Ishikawa (cell line): ENCODE measurements around the gene SINHCAF.

ENCODE experiments used
- CEBPB ChIP-seq: IDR thresholded peaks from 2 replicates; pipeline ENCODE4 v1.6.1; 2012
- CREB1 ChIP-seq: IDR thresholded peaks from 2 replicates; pipeline ENCODE4 v1.6.1; 2012; ENCODE audit warnings: low read depth
- EGR1 ChIP-seq: IDR thresholded peaks from 2 replicates; pipeline ENCODE4 v1.6.1; 2012
- EP300 ChIP-seq: IDR thresholded peaks from 2 replicates; pipeline ENCODE4 v1.6.1; 2012; ENCODE audit warnings: borderline replicate concordance
- FOXM1 ChIP-seq: IDR thresholded peaks from 2 replicates; pipeline ENCODE4 v1.6.1; 2012; ENCODE audit warnings: low read depth, borderline replicate concordance
- NFIC ChIP-seq: IDR thresholded peaks from 2 replicates; pipeline ENCODE4 v1.6.1; 2012
- RAD21 ChIP-seq: IDR thresholded peaks from 2 replicates; pipeline ENCODE4 v1.6.1; 2012; ENCODE audit warnings: low read depth
- TAF1 ChIP-seq: IDR thresholded peaks from 2 replicates; pipeline ENCODE4 v1.6.1; 2012; ENCODE audit warnings: low read depth, mild to moderate bottlenecking
- TCF12 ChIP-seq: IDR thresholded peaks from 2 replicates; pipeline ENCODE4 v1.6.1; 2012; ENCODE audit warnings: low read depth
- TEAD4 ChIP-seq: IDR thresholded peaks from 2 replicates; pipeline ENCODE4 v1.6.1; 2012
- YY1 ChIP-seq: IDR thresholded peaks from 2 replicates; pipeline ENCODE4 v1.6.1; 2012; ENCODE audit warnings: low read depth
- ZBTB7A ChIP-seq: IDR thresholded peaks from 2 replicates; pipeline ENCODE4 v1.6.1; 2012; ENCODE audit warnings: low read depth
- TF ChIP-seq, protein P1 (sequence below): IDR thresholded peaks from 2 replicates; pipeline ENCODE4 v1.6.1; 2012; ENCODE audit warnings: low read depth, mild to moderate bottlenecking
- TF ChIP-seq, protein P2 (sequence below): IDR thresholded peaks from 2 replicates; pipeline ENCODE4 v1.6.1; 2012
- TF ChIP-seq, protein P3 (sequence below): IDR thresholded peaks from 2 replicates; pipeline ENCODE4 v1.6.1; 2012

The SINHCAF gene

GRCh38 chr12:31368666-31369361 lies 42.9 kb upstream of the SINHCAF start:
- no peak for TF ChIP-seq TCF12
- TF ChIP-seq, protein P1, sequence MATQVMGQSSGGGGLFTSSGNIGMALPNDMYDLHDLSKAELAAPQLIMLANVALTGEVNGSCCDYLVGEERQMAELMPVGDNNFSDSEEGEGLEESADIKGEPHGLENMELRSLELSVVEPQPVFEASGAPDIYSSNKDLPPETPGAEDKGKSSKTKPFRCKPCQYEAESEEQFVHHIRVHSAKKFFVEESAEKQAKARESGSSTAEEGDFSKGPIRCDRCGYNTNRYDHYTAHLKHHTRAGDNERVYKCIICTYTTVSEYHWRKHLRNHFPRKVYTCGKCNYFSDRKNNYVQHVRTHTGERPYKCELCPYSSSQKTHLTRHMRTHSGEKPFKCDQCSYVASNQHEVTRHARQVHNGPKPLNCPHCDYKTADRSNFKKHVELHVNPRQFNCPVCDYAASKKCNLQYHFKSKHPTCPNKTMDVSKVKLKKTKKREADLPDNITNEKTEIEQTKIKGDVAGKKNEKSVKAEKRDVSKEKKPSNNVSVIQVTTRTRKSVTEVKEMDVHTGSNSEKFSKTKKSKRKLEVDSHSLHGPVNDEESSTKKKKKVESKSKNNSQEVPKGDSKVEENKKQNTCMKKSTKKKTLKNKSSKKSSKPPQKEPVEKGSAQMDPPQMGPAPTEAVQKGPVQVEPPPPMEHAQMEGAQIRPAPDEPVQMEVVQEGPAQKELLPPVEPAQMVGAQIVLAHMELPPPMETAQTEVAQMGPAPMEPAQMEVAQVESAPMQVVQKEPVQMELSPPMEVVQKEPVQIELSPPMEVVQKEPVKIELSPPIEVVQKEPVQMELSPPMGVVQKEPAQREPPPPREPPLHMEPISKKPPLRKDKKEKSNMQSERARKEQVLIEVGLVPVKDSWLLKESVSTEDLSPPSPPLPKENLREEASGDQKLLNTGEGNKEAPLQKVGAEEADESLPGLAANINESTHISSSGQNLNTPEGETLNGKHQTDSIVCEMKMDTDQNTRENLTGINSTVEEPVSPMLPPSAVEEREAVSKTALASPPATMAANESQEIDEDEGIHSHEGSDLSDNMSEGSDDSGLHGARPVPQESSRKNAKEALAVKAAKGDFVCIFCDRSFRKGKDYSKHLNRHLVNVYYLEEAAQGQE: no peak
- TF ChIP-seq EP300: no peak
- TF ChIP-seq, protein P2, sequence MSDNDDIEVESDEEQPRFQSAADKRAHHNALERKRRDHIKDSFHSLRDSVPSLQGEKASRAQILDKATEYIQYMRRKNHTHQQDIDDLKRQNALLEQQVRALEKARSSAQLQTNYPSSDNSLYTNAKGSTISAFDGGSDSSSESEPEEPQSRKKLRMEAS: no peak
- no peak for TF ChIP-seq FOXM1
- TF ChIP-seq ZBTB7A: no peak
- no peak for TF ChIP-seq RAD21
- no peak for TF ChIP-seq CREB1
- no peak for TF ChIP-seq TAF1
- no peak for TF ChIP-seq YY1
- no peak for TF ChIP-seq NFIC
- no peak for TF ChIP-seq TEAD4
- TF ChIP-seq, protein P3, sequence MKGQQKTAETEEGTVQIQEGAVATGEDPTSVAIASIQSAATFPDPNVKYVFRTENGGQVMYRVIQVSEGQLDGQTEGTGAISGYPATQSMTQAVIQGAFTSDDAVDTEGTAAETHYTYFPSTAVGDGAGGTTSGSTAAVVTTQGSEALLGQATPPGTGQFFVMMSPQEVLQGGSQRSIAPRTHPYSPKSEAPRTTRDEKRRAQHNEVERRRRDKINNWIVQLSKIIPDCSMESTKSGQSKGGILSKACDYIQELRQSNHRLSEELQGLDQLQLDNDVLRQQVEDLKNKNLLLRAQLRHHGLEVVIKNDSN: no peak
- TF ChIP-seq CEBPB: no peak
- TF ChIP-seq EGR1: no peak

DNA sequence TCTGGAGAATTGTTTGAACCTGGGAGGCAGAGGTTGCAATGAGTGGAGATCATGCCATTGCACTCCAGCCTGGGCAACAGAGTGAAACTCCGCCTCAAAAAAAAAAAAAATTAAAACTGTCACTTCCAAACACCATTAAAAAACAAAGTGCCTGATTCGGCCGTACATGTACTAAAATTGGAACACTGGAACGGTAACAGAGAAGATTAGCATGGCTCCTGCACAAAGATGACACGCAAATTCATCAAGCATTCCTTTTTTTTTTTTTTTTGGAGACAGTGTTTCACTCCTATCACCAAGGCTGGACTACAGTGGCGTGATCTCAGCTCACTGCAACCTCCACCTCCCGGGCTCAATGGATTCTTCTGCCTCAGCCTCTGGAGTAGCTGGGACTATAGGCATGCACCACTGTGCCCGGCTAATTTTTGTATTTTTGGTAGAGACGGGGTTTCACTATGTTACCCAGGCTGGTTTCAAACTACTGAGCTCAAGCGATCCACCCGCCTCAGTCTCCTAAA lies 40.2 kb upstream of the SINHCAF start:
- TF ChIP-seq, protein P2: no peak
- TF ChIP-seq TAF1: no peak
- no peak for TF ChIP-seq RAD21
- TF ChIP-seq NFIC: no peak
- no peak for TF ChIP-seq YY1
- no peak for TF ChIP-seq EGR1
- no peak for TF ChIP-seq CREB1
- no peak for TF ChIP-seq ZBTB7A
- TF ChIP-seq, protein P1: no peak
- TF ChIP-seq FOXM1: no peak
- TF ChIP-seq TCF12: no peak
- TF ChIP-seq TEAD4: no peak
- TF ChIP-seq EP300: no peak
- no peak for TF ChIP-seq CEBPB
- TF ChIP-seq, protein P3: no peak

GRCh38 chr12:31363831-31364230 lies 37.9 kb upstream of the SINHCAF start:
- TF ChIP-seq CEBPB (no peak), EGR1 (no peak), TCF12 (no peak), NFIC (no peak), ZBTB7A (no peak), YY1 (no peak), TEAD4 (no peak), CREB1 (no peak), RAD21 (no peak), TAF1 (no peak), FOXM1 (no peak), EP300 (no peak)
- TF ChIP-seq, protein P3: no peak
- TF ChIP-seq, protein P1: no peak
- TF ChIP-seq, protein P2: no peak
